HG02623 (cell line): ENCODE data around the gene TPP1.

Source experiments
- ATAC-seq: cut with Tn5 transposase; IDR thresholded peaks from one replicate; pipeline ENCODE4 v1.9.1; 2021; ENCODE audit warnings: moderate library complexity; ENCODE audit not compliant: unreplicated experiment

Gene TPP1

DNA sequence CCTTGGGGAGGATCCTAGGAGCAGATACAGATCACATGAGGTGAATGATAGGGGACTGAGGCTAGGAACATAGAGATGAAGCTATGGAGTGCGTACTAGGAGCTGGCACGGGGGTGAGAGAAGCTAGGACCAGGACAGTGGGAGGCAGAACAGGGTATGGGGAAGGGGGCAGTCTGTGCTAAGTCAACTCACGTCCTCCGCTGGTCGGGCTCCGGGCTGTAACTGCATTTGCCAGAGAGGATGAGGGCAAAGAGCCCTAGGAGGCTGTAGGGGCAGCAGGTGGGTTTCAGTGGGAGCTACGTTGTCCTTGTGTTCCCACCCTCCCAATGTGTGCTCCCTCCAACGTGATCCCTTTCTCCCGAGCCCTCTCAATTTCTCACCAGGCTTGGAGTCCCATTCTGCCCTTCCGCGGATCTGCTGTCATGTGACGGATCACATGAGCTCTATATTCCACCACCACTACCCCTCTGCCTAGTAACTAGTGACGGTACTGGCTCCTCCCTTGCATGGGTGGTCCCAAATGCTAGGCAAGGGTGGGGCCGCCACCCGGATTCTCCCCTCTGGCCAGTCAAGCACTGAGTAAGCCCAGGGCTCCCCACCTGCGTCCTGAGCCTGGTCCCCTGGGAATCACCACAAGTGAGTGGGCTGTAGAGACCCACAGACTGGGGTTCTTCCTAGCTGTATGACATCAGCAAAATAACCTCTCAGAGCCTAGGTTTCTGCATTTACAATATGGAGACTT lies at the start of gene TPP1:
TPP1 (minus strand) TSS at position 419 of the 742 bp plus-strand sequence; CDS start at position 397, 22 bp downstream.
- peak; percentile 98 for ATAC-seq

DNA sequence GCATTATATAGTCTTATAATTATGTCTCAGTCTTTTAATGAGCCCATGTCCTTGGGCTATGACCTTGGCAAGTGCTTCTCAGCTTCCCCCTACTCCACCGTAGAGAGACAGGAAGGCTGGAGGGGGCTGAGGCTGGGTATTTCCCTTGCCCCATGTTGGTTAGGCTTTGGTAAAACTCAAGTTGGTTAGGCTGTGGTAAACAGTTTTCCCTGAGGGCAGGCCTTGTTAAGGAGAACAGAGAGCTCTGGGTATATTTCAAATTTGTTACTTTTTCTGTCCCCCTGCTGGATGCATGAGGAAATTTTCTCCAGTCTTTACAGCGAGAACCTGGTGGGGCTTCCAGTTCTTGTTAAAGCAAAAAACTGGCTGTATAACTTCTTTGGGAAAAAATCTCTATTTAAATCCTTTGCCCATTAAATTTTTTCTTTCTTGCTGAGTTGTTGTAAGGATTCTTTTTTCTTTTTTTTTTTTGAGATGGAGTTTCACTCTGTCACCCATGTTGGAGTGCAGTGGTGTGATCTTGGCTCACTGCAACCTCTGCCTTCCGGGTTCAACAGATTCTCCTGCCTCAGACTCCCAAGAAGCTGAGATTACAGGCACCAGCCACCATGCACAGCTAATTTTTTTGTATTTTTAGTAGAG lies 48.6 kb upstream of the TPP1 start:
- peak; percentile 70 for ATAC-seq

DNA sequence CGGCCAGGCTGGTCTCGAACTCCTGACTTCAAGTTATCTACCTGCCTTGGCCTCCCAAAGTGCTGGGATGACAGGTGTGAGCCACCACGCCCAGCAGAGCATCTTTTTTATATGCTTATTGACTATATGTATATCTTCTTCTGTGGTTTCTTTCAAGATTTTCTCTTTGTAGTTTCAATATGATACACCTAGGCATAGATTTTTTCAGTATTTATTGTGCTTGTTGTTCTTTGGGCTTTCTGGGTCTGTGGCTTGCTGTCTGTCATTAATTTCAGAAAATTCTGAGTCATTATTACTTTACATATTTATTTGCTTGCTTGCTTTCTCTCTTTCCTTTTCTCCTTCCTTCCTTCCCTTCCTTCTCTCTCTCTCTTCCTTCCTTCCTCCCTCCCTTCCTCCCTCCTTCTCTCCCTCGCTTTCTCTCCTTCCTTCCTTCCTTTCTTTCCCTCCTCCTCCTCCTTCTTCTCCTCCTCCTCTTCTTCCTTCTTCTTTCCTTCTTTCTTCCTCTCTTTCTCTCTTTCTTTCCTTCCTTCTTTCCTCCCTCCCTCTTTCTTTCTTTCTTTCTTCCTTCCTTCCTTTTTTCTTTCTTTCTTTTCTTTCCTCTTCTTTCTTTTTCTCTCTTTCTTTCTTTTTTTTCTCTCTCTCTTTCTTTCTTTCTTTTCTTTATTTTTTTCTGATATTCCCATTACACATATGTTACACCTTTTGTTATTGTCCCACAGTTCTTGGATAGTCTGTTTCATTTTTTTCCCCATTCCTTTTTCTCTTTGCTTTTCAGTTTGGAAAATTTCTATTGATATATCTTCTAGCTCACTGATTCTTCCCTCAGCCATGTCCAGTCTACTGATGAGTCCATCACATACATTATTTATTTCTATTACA lies 47.3 kb upstream of the TPP1 start:
- ATAC-seq, result no peak

DNA sequence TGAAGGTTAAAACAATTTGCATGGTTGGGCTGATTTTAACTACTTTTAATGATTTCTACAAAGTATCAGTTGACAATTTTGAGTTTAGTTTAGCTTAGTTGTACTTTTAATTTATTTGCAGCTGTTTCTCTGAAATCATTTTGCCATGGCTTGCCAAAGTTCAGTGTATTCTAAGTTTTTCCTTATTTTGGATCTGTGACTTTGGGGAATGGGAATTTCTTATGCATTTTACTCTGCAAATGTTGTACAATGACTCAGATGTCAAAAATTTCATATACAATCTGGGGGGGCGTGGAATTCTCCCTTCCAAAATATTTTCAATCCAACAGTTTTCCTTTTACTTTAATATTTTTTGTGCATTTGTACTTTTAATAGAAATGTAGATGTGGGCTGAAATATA lies 45.3 kb upstream of the TPP1 start:
- no peak for ATAC-seq

DNA sequence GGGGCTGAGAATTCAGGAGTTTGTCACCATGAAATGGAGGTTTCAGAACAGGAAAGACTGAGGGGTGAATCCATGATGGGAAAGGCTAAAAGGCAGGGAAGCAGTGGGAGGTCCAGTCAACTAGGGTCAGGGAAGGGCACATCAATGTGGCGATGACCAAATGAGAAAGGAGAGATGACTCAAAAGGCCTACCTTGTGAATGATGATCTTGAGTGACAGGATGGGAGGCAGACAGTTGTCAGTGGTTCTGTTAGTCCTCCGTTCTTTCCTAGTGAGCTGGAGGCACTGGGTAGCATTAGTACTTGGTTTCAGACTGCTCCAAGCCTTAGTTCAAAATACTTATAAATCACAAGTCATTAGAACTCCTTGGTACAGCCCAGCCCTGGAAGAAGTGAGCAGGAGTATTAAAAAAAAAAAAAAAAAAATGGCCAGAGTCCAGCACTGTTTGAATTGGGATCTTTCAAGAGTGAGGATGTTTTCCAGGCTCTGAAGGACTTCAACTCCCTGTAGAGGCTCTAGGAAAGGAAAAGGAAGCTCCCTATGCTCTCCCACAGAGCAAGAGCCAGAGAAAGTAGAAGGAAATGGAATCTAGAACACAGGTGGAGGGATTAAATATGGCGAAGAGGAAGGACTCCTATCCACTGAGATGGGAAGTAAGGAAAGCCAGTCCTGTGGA lies 44.7 kb upstream of the TPP1 start:
- ATAC-seq, result no peak

DNA sequence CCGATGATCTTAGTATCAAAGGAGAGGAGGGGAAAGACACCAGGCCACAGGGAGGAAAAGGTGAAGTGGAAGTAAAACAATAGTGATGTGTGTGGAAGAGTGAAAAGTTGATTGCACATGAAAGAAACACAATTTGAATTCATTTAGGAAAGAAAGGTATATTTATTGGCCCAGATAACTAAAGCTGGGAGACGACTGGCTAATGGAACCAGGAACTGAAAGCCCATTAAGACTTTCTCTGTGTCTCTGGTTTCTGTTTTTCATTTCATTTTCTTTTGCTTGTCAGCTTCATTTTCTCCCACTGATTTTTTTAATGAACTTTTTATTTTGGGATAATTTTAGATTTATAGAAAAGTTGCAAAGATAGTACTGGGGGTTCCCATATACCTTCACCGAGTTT lies 41.5 kb upstream of the TPP1 start:
- ATAC-seq, result no peak

DNA sequence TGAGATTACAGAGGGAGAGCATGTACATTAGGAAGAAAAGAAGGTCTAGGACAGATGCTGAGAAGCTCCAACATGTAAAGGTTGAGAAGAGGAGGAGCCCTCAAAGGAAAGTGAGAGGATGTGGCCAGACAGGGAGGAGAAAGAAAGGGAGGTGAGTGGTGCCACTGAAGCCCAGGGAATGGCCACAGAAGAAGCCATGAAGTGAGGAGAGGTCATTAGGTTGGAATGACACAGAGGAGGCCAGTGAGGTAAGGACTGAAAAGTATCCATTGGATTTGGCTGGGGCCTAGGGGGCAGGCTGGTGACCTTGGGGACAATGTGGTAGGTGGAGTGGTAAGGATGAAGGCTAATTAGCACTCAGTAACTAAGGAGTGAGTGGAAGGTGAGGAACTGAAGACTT lies 39.4 kb upstream of the TPP1 start:
- ATAC-seq, result no peak

DNA sequence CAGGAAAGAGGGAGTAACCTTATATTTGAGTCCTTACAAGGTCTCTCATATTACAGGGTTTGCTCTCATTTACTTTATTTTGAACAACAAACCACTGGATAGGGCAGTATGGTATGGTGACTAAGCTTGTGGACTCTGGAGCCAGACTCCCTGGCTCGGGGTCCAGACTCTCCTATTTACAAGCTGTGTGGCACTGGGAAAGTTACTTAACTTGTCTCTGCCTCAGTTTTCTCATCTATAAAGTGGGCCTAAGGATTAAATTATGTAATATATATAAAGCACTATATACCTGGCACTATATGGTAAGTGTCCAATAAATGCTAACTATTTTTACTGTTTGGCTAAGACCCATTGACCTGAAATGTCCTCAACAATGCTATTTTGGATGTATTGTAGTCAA lies 38.1 kb upstream of the TPP1 start:
- no peak for ATAC-seq

DNA sequence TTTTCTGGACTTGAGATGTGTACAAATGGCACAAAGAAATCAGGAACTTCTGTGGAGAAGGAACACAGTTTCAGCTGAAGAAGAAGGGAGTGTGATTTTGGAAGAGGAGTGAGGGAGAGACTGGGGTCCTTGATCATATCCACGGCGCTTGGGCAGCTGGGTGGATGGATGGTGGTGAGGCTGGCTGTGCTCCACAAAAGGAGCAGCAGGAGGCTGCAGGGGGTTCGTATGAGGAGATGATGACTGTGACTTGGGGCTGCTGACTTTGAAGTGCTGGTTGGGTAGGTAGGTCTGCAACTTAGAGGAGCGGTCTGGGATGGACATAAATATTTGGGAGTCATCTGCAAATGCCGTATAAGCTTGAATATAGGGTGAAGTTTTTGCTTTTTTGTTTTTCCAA lies 37.7 kb upstream of the TPP1 start:
- no peak for ATAC-seq

DNA sequence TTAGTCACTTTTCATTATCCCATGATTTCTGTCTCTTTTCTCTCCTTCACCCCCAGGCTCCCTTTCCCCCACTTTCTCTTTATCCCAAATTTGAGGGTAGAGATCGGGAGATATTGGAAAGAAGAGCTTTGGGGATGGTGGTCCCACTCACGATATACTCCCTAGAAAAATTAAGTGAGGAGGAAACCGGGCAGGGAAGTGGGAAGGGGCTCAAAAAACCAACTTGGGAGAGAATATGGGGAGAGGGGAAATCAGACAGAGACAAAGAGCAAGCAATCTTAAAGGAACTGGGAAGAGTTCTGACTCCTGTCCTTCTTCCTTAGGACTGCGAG lies 37.3 kb upstream of the TPP1 start:
- no peak for ATAC-seq

DNA sequence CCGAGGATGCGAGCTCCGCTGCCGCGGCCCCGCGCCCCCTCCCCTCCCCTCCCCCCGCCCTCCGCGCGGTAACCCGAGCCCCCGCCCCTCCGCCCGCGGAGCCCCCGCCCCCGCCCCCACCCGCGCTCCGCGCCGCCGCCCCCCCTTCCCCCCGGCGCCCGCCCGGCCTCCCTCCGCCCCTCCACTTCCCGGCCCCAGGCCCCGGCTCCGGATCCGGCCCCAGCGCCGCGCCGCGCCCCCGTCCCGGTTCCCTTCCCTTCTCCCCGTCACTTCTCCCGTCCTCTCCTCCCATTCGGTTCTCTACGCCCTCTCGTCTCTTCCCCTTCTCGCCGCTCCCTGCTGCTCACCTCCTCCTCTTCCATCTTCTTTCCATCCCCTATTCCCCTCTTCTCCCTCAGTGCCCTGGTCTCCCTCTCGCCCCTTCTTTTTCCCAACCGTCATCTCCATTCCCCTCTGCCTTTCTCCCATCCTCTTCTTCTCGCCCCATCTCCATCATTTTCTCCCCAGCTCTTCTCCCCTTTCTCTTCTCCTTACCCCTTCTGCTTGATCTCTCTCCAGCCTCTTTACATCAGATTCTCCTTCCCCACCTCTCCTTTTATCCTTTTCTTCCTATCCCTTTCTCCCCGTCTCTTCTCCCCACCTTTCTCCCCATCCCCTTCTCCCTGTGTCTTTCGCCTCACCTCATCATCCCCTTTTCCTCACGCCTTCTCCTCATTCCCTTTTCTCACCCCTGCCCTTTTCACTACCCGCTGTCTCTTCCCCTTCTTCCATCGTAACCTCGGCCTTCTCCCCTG lies 36.8 kb upstream of the TPP1 start, which contains the start of gene DCHS1:
DCHS1 (minus strand) TSS at position 20 of the 794 bp plus-strand sequence. CDS start 14,196 bp downstream, outside the sequence.
- ATAC-seq, result no peak

DNA sequence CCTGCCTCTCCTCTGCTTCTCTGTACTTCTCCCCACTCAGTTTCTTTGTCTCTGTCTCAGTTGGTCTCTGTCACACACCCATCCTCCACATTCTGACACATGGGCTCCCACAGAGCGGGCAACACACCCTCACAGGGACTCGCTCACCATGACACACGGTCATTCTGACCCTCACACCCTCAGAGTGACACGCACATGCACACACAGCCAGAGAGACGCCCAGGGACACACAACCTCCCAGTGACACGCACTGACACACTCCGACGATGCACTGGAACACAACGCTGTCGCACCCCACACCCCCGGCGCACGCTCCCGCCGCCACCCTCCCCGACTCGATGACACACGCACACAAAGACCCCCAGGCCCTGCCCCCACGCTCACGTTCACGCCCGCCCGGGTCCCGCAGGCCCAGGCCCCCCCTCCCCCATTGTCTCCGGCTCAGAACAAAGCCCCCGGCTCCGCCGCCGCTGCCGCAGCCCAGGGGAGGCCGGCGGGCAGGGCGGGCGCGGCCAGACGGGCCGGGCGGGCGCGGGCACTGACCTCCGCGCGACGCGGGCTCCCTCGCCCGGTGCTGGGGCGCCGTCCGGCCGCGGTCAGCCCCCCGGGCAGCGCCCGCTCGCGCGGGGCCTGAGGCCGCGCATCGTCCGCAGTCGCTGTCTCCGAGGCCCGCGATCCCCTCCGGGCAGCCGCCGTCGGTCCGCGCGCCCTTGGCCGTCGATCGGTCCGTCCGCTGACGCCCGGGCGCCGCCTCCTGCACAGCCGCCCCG lies 36.0 kb upstream of the TPP1 start:
- ATAC-seq, result no peak

DNA sequence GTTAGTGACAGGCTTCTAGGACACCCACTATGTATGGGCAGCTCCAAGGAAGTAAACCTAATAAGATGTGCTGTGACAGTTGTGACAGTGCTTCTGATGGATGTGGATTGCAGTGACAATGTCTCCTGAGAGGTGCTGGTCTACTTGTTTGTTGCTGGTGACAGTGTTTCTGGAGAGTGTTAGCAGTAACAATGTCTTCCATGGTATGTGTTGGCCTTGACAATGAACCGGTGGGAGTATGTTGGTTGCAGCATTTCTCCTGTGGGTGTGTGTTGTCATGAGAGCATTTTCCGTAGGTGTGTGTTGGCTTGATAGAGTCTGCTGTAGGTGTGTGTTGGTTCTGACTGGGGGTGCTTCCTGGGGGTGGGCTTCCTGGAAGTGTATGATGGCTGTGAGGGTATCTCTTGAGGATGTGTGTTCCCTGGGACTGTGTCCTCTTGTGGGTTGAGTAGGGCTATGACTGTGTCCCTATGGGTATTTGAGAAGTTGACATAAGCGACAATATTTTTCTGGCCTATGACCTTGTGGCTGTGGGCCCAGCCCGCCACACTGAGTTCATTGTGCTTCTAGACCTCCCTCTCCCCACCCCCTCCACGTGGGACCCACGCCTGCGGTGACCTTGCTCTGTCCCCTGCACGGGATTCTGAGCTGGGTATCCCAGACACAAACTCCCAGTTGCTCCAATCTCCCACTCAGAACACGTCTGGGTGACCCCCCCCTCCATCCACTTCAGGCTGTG lies 35.2 kb upstream of the TPP1 start:
- ATAC-seq, result no peak

DNA sequence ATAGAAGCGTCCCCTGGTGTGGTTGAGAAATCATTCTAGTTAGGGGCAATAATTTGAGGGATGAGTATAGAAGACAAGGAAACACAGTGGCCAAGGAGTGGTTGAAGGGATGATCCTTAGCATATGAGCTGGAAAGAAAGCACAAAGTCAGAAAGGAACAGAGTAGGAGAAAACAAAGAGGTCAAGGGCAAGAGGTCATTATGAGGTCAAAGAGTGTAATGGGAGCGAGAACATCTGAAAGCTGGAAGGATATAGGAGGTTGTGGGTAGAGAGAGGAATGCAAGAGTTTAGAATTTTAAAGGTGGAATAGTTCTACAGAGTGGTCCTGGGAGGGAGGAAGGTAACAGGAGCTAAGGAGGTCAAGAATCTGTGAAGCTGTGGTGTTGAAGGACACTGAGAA lies 34.4 kb upstream of the TPP1 start:
- ATAC-seq, result no peak

DNA sequence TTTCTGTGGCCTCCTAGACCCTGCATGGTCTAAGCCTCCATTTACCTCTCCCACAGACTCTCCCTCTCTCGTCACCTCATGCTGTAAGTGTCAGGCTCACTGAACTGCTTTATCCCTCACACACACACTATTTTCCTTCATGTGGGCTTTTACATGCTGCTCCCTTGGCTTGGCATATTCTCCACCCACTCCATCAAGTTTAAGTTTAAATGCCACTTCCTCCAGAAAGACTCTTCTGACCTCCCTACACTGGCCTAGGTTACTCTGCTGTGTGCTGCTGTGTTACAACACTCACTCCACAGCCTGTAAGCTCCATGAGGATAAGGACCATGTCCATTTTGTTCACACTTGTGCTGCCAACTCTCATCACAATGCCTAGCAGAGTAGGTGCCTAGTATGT lies 33.9 kb upstream of the TPP1 start:
- ATAC-seq, result no peak

DNA sequence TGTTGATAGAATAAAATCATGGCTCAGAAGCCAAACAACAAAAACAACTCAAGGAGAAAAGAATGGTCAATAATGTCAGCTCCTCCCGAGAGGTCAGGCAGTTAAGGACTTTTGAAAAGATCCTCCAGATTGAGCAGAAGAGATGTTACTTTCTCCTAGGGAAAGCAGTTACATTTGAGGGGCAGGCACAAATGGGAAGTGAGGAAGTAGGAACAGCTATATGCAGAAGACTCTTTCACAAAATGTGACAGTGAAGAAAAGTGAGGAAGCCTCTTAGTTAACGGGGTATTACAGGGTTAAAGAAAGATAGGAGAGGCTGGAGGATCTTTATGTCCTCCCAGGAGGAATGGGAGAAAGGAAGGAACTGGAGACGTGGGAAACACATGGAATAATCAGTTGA lies 33.0 kb upstream of the TPP1 start:
- ATAC-seq, result no peak

DNA sequence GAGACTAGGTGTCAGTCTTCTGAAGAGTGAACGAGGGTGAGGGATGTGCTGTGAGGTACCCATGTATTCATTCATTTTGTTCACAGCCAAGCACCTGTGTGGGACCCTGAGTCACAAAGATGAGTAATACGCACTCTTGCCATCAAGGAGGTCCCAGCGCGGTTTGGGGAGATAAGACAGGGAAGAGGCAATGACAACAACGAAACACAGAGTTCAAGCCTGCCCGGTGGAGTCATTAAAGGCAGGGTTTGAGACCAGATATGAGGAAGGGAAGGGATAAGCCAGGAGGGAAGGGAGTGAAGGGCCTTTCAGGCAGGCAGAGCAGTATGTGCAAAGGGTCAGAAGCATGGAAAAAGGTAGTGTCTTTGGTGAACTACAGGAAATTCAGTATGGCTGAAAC lies 31.8 kb upstream of the TPP1 start:
- no peak for ATAC-seq

DNA sequence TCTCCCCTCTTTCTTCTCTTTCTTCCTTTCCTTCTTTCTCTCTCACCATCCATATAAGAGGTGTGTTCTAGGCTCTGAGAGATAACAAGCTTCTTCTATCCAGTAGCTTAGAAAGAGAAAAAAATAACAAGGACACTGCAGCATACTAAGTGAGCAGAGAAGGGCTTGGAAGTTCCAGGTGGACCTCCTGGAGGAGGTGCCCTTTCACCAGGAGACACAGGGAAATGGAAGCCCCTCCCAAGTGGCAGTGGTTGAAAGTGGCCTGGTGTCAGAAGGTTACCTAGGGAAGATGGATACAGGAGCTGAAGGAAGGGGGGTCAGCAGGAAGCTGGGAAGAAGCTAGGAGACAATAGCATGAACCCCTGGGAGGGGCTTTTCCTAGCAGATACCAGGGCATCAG lies 30.9 kb upstream of the TPP1 start:
- ATAC-seq, result no peak

DNA sequence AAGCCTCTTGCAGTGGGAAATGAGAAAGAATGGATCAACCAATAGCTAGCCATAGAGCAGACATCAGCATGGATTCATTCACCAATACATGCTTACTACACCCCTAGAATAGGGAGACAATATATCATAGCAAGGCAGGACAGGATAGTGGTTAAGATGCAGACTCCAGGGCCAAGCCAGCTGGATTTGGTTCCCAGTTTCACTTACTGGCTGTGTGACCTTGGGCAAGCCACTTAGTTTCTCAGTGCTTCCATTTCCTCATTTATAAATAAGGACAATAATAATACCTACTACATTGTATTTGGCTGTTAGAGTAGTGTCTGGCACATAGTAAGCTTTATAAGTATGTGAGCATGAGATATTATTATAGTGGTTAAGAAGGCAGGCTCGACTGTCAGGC lies 29.3 kb upstream of the TPP1 start:
- no peak for ATAC-seq
